ENCODE data around the gene TMEM218. TPM values are rescaled to one million over a fixed set of nuclear protein-coding genes. Genes with fewer than 3 reads are reported as not detected.

Gene TMEM218
- total and polyA plus RNA-seq, 2 of the 8 experiments (the other 6 are each of a cell fraction or from before 2014, with no cell fraction given) = 17.0 to 33.5 TPM

DNA sequence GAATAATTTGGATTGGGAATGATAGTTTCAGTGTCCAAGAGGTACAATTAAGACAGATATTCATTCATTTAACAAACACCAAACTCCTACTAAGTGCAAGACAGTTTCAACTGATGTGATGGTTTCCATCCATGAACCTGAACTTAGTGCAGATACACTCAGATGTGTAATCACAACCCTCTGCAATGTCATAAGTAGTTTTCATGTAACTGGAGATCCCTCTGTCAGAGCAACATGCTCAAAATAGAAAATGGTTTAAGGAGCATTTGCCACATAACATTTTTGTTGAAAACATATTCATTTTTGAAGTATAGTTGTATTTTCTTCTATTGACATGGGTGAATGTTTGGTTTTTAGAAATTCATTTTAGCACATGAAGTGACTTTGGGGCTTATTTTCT lies 36.6 kb upstream of the TMEM218 start:
- no peak overlapping the region for H2BK120ac ChIP-seq (replicated peaks; ENCODE audit: low read depth, low read length)
- no peak overlapping the region for H2BK5ac ChIP-seq (ENCODE audit: low read depth, low read length)
- DNase-seq (ENCODE audit: low read depth in 1 of 2, low spot score in 2 of 2) (no peak), FAIRE-seq (no peak)
- no peak overlapping the region for H2AFZ ChIP-seq (ENCODE audit: low read length)
- H3K4me1 ChIP-seq (replicated peaks in 1 of 4; ENCODE audit: control insufficient read depth in 3 of 4, insufficient read depth in 4 of 4, low read length in 3 of 4) = peaks cover 0 to 10% (median 8%) of the 10 kb centered on the region in 4 experiments; a peak in 4 of 7 replicates
- no peaks in the 10 kb centered on the region for H3K23me2 ChIP-seq (ENCODE audit: low read depth, low read length)
- peaks cover 0 to 2% of the 10 kb centered on the region in 2 experiments for H4K20me1 ChIP-seq (replicated peaks in 1 of 2; ENCODE audit: control insufficient read depth in 1 of 2, insufficient read depth in 2 of 2, low read length in 2 of 2)
- H2BK20ac ChIP-seq (ENCODE audit: low read length) = no peak overlapping the region
- H2BK15ac ChIP-seq (ENCODE audit: low read length) = no peak overlapping the region
- TF ChIP-seq BCL11A (IDR thresholded peaks at IDR 0.05; ENCODE audit: low read depth in 2 of 2, low read length in 2 of 2) = no peak
- H4K5ac ChIP-seq (ENCODE audit: insufficient read length, low read depth, low read length) = no peak overlapping the region
- H3K4ac ChIP-seq (replicated peaks; ENCODE audit: insufficient read length, low read depth, low read length) = no peak overlapping the region
- no peak overlapping the region for H3K14ac ChIP-seq (ENCODE audit: insufficient read length)
- no peak overlapping the region for H4K91ac ChIP-seq (replicated peaks; ENCODE audit: insufficient read length, low read length)
- ChIA-PET CTCF (ENCODE audit: partially characterized antibody) (interaction anchor here (1.5 to 2.4 kb wide), 4 partner anchors 17 to 57 kb away, joined by 4 to 16 read pairs (median 4); partner anchors contain the start of gene PKNOX2), POLR2A (ENCODE audit: partially characterized antibody) (interaction anchor here (1.2 kb wide), 1 partner anchor 11 kb away, joined by 3 read pairs; no protein-coding TSS in a partner anchor)
- H2BK12ac ChIP-seq (ENCODE audit: low read depth, low read length) = no peak overlapping the region
- no peak overlapping the region for H3K23ac ChIP-seq (ENCODE audit: insufficient read length)
- H3K9ac ChIP-seq (replicated peaks in 1 of 4; ENCODE audit: extremely low read depth in 1 of 4, low read depth in 3 of 4, low read length in 3 of 4) = no peak overlapping the region
- H2AK5ac ChIP-seq (ENCODE audit: low read depth, low read length) = no peak overlapping the region
- H3K79me2 ChIP-seq (ENCODE audit: control insufficient read depth in 1 of 2, insufficient read depth in 2 of 2, low read length in 2 of 2) = no peaks in the 10 kb centered on the region
- H3K27ac ChIP-seq (ENCODE audit: low read depth, low read length) = no peak overlapping the region
- H3K4me3 ChIP-seq (ENCODE audit: extremely low read depth in 1 of 4, insufficient read depth in 2 of 4, low read depth in 3 of 4, low read length in 4 of 4) = no peak overlapping the region
- H3K27me3 ChIP-seq (replicated peaks in 1 of 4; ENCODE audit: control insufficient read depth in 3 of 4, extremely low read depth in 1 of 4, insufficient read depth in 3 of 4, low read length in 3 of 4) = peaks cover 0 to 8% (median 6%) of the 10 kb centered on the region in 4 experiments; a peak in 6 of 7 replicates
- no peaks in the 10 kb centered on the region for H3K79me1 ChIP-seq (ENCODE audit: low read depth, low read length)
- no peak overlapping the region for H3K4me2 ChIP-seq (ENCODE audit: insufficient read depth in 1 of 2, low read depth in 2 of 2, low read length in 2 of 2)
- H3K18ac ChIP-seq (ENCODE audit: extremely low read depth, low read length) = no peak overlapping the region
- H3K36me3 ChIP-seq (ENCODE audit: control insufficient read depth in 2 of 4, insufficient read depth in 4 of 4, low read length in 3 of 4) = no peaks in the 10 kb centered on the region
- H4K8ac ChIP-seq (ENCODE audit: extremely low read depth, insufficient read depth, low read length) = no peak overlapping the region
- no peak overlapping the region for H3K56ac ChIP-seq (replicated peaks; ENCODE audit: insufficient read length, low read depth, low read length)
- no peaks in the 10 kb centered on the region for H3K9me3 ChIP-seq (ENCODE audit: insufficient read depth in 2 of 2, low read depth in 1 of 2, low read length in 1 of 2)
